Measurements from ENCODE around the gene MDK.
A peak's percentile ranks its signal among the peaks of the same experiment; 100 is the strongest.

The MDK gene

GRCh38 chr11:46381048-46381818, at the start of gene MDK:
TSS of gene MDK (plus strand) at chr11:46381669. CDS start at chr11:46382058, 389 bp downstream.
- peak within 1 kb of the TSS; percentile 64 for H3K4me3 Mint-ChIP-seq
- no peaks in the 10 kb centered on the region for H3K9me3 Mint-ChIP-seq
- H3K27ac Mint-ChIP-seq = peak within 1 kb of the TSS; percentile 49
- peaks cover 14% of the 10 kb centered on the region for H3K36me3 Mint-ChIP-seq (ENCODE audit: low read depth)
- H3K4me1 Mint-ChIP-seq (ENCODE audit: low read depth) = peaks cover 5% of the 10 kb centered on the region
- peaks cover 24% of the 10 kb centered on the region for H3K27me3 Mint-ChIP-seq

- H3K27ac Mint-ChIP-seq = no peak overlapping the region
- H3K27me3 Mint-ChIP-seq = peaks cover 12% of the 10 kb centered on the region
- H3K36me3 Mint-ChIP-seq (ENCODE audit: low read depth) = no peaks in the 10 kb centered on the region
- H3K9me3 Mint-ChIP-seq = no peaks in the 10 kb centered on the region
- peaks cover 48% of the 10 kb centered on the region for H3K4me1 Mint-ChIP-seq (ENCODE audit: low read depth)
- H3K4me3 Mint-ChIP-seq = peak overlapping the region; percentile 49
Observed at GRCh38 chr11:46332093-46332567, 49.3 kb upstream of the MDK start.

GRCh38 chr11:46332568-46333393, 48.7 kb upstream of the MDK start:
- no peaks in the 10 kb centered on the region for H3K9me3 Mint-ChIP-seq
- no peaks in the 10 kb centered on the region for H3K36me3 Mint-ChIP-seq (ENCODE audit: low read depth)
- no peak overlapping the region for H3K27ac Mint-ChIP-seq
- peak overlapping the region; percentile 73 for H3K4me3 Mint-ChIP-seq
- peaks cover 51% of the 10 kb centered on the region for H3K4me1 Mint-ChIP-seq (ENCODE audit: low read depth)
- peaks cover 12% of the 10 kb centered on the region for H3K27me3 Mint-ChIP-seq

- Mint-ChIP-seq H3K4me3 (peak overlapping the region; percentile 73), H3K27me3 (peaks cover 12% of the 10 kb centered on the region), H3K9me3 (no peaks in the 10 kb centered on the region), H3K4me1 (ENCODE audit: low read depth) (peaks cover 56% of the 10 kb centered on the region), H3K27ac (no peak overlapping the region), H3K36me3 (ENCODE audit: low read depth) (no peaks in the 10 kb centered on the region)
Observed at GRCh38 chr11:46333394-46333947, 48.0 kb upstream of the MDK start.

GRCh38 chr11:46334211-46334610, 47.3 kb upstream of the MDK start:
- Mint-ChIP-seq H3K4me1 (ENCODE audit: low read depth) (peaks cover 62% of the 10 kb centered on the region), H3K27ac (no peak overlapping the region), H3K36me3 (ENCODE audit: low read depth) (no peaks in the 10 kb centered on the region), H3K4me3 (no peak overlapping the region), H3K27me3 (peaks cover 12% of the 10 kb centered on the region), H3K9me3 (no peaks in the 10 kb centered on the region)

GRCh38 chr11:46335271-46335670, 46.2 kb upstream of the MDK start:
- Mint-ChIP-seq H3K36me3 (ENCODE audit: low read depth) (no peaks in the 10 kb centered on the region), H3K27ac (no peak overlapping the region), H3K9me3 (no peaks in the 10 kb centered on the region), H3K4me3 (no peak overlapping the region), H3K4me1 (ENCODE audit: low read depth) (peaks cover 52% of the 10 kb centered on the region), H3K27me3 (peaks cover 10% of the 10 kb centered on the region)

- Mint-ChIP-seq H3K27ac (no peak overlapping the region), H3K4me1 (ENCODE audit: low read depth) (peaks cover 45% of the 10 kb centered on the region), H3K9me3 (no peaks in the 10 kb centered on the region), H3K27me3 (peaks cover 7% of the 10 kb centered on the region), H3K4me3 (no peak overlapping the region), H3K36me3 (ENCODE audit: low read depth) (no peaks in the 10 kb centered on the region)
Observed at GRCh38 chr11:46335890-46336562, 45.4 kb upstream of the MDK start.

- Mint-ChIP-seq H3K27me3 (peaks cover 5% of the 10 kb centered on the region), H3K27ac (no peak overlapping the region), H3K4me1 (ENCODE audit: low read depth) (peaks cover 45% of the 10 kb centered on the region)
Observed at GRCh38 chr11:46336563-46337180, 44.8 kb upstream of the MDK start.

GRCh38 chr11:46337626-46338345, 43.7 kb upstream of the MDK start:
- H3K27ac Mint-ChIP-seq = no peak overlapping the region
- H3K4me1 Mint-ChIP-seq (ENCODE audit: low read depth) = peaks cover 46% of the 10 kb centered on the region
- no peaks in the 10 kb centered on the region for H3K36me3 Mint-ChIP-seq (ENCODE audit: low read depth)

More at GRCh38 chr11:46336563-46337180, 44.8 kb upstream of the MDK start:
- no peak overlapping the region for H3K4me3 Mint-ChIP-seq
- no peaks in the 10 kb centered on the region for H3K9me3 Mint-ChIP-seq
- no peaks in the 10 kb centered on the region for H3K36me3 Mint-ChIP-seq (ENCODE audit: low read depth)

GRCh38 chr11:46338636-46338987, 42.9 kb upstream of the MDK start:
- Mint-ChIP-seq H3K9me3 (no peaks in the 10 kb centered on the region), H3K4me1 (ENCODE audit: low read depth) (peaks cover 46% of the 10 kb centered on the region), H3K36me3 (ENCODE audit: low read depth) (no peaks in the 10 kb centered on the region)

More at GRCh38 chr11:46337626-46338345, 43.7 kb upstream of the MDK start:
- H3K4me3 Mint-ChIP-seq = no peak overlapping the region
- no peaks in the 10 kb centered on the region for H3K9me3 Mint-ChIP-seq
- H3K27me3 Mint-ChIP-seq = peaks cover 3% of the 10 kb centered on the region

GRCh38 chr11:46338988-46339666, 42.3 kb upstream of the MDK start:
- Mint-ChIP-seq H3K27ac (no peak overlapping the region), H3K9me3 (no peaks in the 10 kb centered on the region), H3K4me3 (no peak overlapping the region), H3K36me3 (ENCODE audit: low read depth) (no peaks in the 10 kb centered on the region), H3K27me3 (no peaks in the 10 kb centered on the region), H3K4me1 (ENCODE audit: low read depth) (peaks cover 44% of the 10 kb centered on the region)

More at GRCh38 chr11:46338636-46338987, 42.9 kb upstream of the MDK start:
- no peak overlapping the region for H3K27ac Mint-ChIP-seq
- H3K27me3 Mint-ChIP-seq = no peaks in the 10 kb centered on the region
- no peak overlapping the region for H3K4me3 Mint-ChIP-seq

GRCh38 chr11:46339816-46340215, 41.7 kb upstream of the MDK start:
- no peaks in the 10 kb centered on the region for H3K36me3 Mint-ChIP-seq (ENCODE audit: low read depth)
- H3K4me3 Mint-ChIP-seq = no peak overlapping the region
- peaks cover 48% of the 10 kb centered on the region for H3K4me1 Mint-ChIP-seq (ENCODE audit: low read depth)
- H3K9me3 Mint-ChIP-seq = no peaks in the 10 kb centered on the region
- H3K27ac Mint-ChIP-seq = no peak overlapping the region
- no peaks in the 10 kb centered on the region for H3K27me3 Mint-ChIP-seq

GRCh38 chr11:46341454-46341853, 40.0 kb upstream of the MDK start:
- no peak overlapping the region for H3K27ac Mint-ChIP-seq

More at GRCh38 chr11:46341454-46341853, 40.0 kb upstream of the MDK start:
- no peaks in the 10 kb centered on the region for H3K27me3 Mint-ChIP-seq
- H3K4me3 Mint-ChIP-seq = no peak overlapping the region
- H3K36me3 Mint-ChIP-seq (ENCODE audit: low read depth) = no peaks in the 10 kb centered on the region
- peaks cover 56% of the 10 kb centered on the region for H3K4me1 Mint-ChIP-seq (ENCODE audit: low read depth)
- H3K9me3 Mint-ChIP-seq = no peaks in the 10 kb centered on the region
